Keratinocyte (primary cell): Measurements from ENCODE around the gene LENG9.

Experiments
- CTCF ChIP-seq, 3 experiments: IDR thresholded peaks in 1 of 3; conservative IDR thresholded peaks in 1 of 3; optimal IDR thresholded peaks in 1 of 3; 2 replicates in 2 of 3; 3 replicates in 1 of 3; pipeline versions ENCODE3 to v1.5.1; 2011; ENCODE audit warnings: low read length in 3 of 3, mild to moderate bottlenecking in 3 of 3, moderate library complexity in 2 of 3, control low read depth in 1 of 3, inconsistent platforms in 1 of 3; ENCODE audit not compliant: insufficient read depth in 2 of 3; ENCODE audit errors: extremely low read depth in 1 of 3
- EZH2 ChIP-seq: IDR thresholded peaks from one replicate; pipeline ENCODE4 v1.6.1; 2012; ENCODE audit warnings: inconsistent platforms, mild to moderate bottlenecking, low read length, moderate library complexity

GRCh38 chr19:54461613-54462012, 2.0 kb downstream of the LENG9 start:
- TF ChIP-seq CTCF (optimal IDR thresholded peaks at IDR 0.05 in 1 of 3, IDR thresholded peaks at IDR 0.05 in 1 of 3, conservative IDR thresholded peaks at IDR 0.05 in 1 of 3; ENCODE audit: extremely low read depth in 1 of 3, insufficient read depth in 2 of 3, low read length in 3 of 3) (no peak), EZH2 (no peak)
